MCF 10A (cell line): Measurements from ENCODE around the gene SLC5A11. TPM values are rescaled to one million over a fixed set of nuclear protein-coding genes. Genes with fewer than 3 reads are reported as not detected.

Source experiments
- BruUV-seq: library from RNA; stranded (reverse); fragments of 400-500 nt; replicated peaks from 2 replicates; lab custom pipeline; 2021; lab: Mats Ljungman, UMichigan
- CTCF ChIA-PET: fragments of 300-600 bp; sonication (Branson Sonifier 250); formaldehyde crosslinking; extraction: SDS; loops from one replicate; lab custom pipeline; 2021; ENCODE audit warnings: antibody characterized with exemption, inconsistent platforms; lab: Yijun Ruan, JAX
- POLR2A ChIA-PET: fragments of 300-600, 350-650 bp; sonication (Branson Sonifier 250); formaldehyde crosslinking; extraction: SDS; loops from one replicate; lab custom pipeline; 2020; ENCODE audit warnings: antibody characterized with exemption, inconsistent platforms; lab: Yijun Ruan, JAX
- DNase-seq: peaks from one replicate; pipeline ENCODE4 v3.0.0-alpha.2; 2018; ENCODE audit not compliant: unreplicated experiment
- H3K27ac Mint-ChIP-seq: one replicate; pipeline ENCODE4 v1.8.0; 2022; ENCODE audit warnings: mild to moderate bottlenecking, low read depth, mixed read lengths; ENCODE audit not compliant: unreplicated experiment
- H3K27me3 Mint-ChIP-seq: one replicate; pipeline ENCODE4 v1.8.0; 2022; ENCODE audit warnings: mixed read lengths; ENCODE audit not compliant: insufficient read depth, unreplicated experiment
- H3K36me3 Mint-ChIP-seq: one replicate; pipeline ENCODE4 v1.8.0; 2022; ENCODE audit warnings: mild to moderate bottlenecking, moderate library complexity, mixed read lengths; ENCODE audit not compliant: insufficient read depth, unreplicated experiment
- H3K4me1 Mint-ChIP-seq: one replicate; pipeline ENCODE4 v1.8.0; 2022; ENCODE audit warnings: mixed read lengths; ENCODE audit not compliant: insufficient read depth, unreplicated experiment
- H3K4me3 Mint-ChIP-seq: one replicate; pipeline ENCODE4 v1.8.0; 2022; ENCODE audit warnings: mild to moderate bottlenecking, moderate library complexity, mixed read lengths; ENCODE audit not compliant: unreplicated experiment
- H3K9me3 Mint-ChIP-seq: one replicate; pipeline ENCODE4 v1.8.0; 2022; ENCODE audit warnings: mixed read lengths; ENCODE audit not compliant: unreplicated experiment
- intact Hi-C: fragments of 100-400 bp; cut with micrococcal nuclease; formaldehyde crosslinking; loops from 2 replicates; pipeline ENCODE4 v1.14.1; 2022
- total RNA-seq: library from RNA; stranded (reverse); gene quantifications from 2 replicates; pipeline ENCODE4 v1.2.3, GENCODE V29; 2022
- TF ChIP-seq, protein P1 (sequence below): fragments of 200-600 bp; IDR thresholded peaks from one replicate; pipeline ENCODE4 v1.8.0; 2022; ENCODE audit warnings: antibody characterized with exemption, mild to moderate bottlenecking; ENCODE audit not compliant: unreplicated experiment

The SLC5A11 gene
- total RNA-seq, 1 experiment from 2014 or later: not detected

DNA sequence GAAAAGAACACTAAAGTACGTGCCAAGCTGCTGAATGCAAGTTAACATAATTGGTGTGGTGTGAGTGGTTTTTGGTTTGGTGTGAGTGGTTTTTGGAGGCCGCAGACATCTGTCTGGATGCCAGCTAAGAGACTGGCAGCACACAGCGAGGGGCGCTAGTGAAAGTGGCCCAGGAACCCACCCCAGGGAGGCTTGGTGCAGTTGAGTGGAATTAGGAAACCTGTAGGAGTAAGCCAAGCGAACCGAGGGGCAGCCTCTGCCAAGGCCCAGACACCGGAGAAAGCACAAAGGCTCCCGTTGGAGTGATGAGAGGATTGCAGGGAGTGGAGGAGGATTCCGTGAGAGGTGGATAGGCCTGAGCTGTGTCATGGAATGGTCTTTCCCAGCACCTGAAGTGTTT is 24.6 kb upstream of the SLC5A11 start:
- ChIA-PET CTCF (interaction anchor here (1.0 to 1.2 kb wide), 3 partner anchors 14 to 256 kb away, joined by 3 to 4 read pairs (median 3); no protein-coding TSS in a partner anchor), POLR2A (interaction anchor here (0.8 kb wide), 1 partner anchor 92 kb away, joined by 5 read pairs; no protein-coding TSS in a partner anchor)
- no peak for DNase-seq
- intact Hi-C loops: no loop called here
- BruUV-seq: no TSS peak
- H3K9me3 Mint-ChIP-seq: no peaks in the 10 kb centered on the region
- H3K4me1 Mint-ChIP-seq: no peaks in the 10 kb centered on the region
- H3K27ac Mint-ChIP-seq: no peak overlapping the region
- TF ChIP-seq, protein P1, sequence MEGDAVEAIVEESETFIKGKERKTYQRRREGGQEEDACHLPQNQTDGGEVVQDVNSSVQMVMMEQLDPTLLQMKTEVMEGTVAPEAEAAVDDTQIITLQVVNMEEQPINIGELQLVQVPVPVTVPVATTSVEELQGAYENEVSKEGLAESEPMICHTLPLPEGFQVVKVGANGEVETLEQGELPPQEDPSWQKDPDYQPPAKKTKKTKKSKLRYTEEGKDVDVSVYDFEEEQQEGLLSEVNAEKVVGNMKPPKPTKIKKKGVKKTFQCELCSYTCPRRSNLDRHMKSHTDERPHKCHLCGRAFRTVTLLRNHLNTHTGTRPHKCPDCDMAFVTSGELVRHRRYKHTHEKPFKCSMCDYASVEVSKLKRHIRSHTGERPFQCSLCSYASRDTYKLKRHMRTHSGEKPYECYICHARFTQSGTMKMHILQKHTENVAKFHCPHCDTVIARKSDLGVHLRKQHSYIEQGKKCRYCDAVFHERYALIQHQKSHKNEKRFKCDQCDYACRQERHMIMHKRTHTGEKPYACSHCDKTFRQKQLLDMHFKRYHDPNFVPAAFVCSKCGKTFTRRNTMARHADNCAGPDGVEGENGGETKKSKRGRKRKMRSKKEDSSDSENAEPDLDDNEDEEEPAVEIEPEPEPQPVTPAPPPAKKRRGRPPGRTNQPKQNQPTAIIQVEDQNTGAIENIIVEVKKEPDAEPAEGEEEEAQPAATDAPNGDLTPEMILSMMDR: no peak
- H3K27me3 Mint-ChIP-seq: no peaks in the 10 kb centered on the region
- H3K4me3 Mint-ChIP-seq: no peak overlapping the region
- H3K36me3 Mint-ChIP-seq: peaks cover 94% of the 10 kb centered on the region

DNA sequence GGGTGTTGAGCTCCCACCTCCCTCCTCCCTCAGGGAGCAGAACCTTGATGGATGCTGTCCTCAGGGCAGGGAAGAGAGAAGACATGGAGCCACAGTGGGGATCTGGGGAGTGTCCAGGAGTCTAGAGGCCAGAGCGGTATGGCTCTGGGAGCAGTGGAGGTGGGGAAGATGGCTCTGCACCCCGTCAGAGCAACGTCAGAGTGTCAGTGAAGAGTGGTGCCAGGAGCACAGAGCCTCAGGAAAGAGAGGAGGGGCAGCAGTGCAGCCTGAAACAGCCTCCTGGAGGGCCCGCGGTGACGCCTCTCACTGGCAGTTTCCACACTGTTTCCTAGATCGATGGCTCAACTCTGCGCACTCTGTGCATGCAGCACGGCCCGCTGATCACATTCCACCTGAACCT is 23.2 kb upstream of the SLC5A11 start:
- POLR2A ChIA-PET: no interaction called here
- DNase-seq: no peak
- Mint-ChIP-seq H3K4me1 (no peaks in the 10 kb centered on the region), H3K4me3 (no peak overlapping the region), H3K36me3 (peaks cover 93% of the 10 kb centered on the region), H3K27ac (no peak overlapping the region), H3K9me3 (no peaks in the 10 kb centered on the region), H3K27me3 (no peaks in the 10 kb centered on the region)
- TF ChIP-seq, protein P1: no peak
- intact Hi-C loops: no loop called here
- BruUV-seq: no TSS peak
- CTCF ChIA-PET: interaction anchor here (0.9 kb wide), 1 partner anchor 12 kb away, joined by 4 read pairs; no protein-coding TSS in a partner anchor

DNA sequence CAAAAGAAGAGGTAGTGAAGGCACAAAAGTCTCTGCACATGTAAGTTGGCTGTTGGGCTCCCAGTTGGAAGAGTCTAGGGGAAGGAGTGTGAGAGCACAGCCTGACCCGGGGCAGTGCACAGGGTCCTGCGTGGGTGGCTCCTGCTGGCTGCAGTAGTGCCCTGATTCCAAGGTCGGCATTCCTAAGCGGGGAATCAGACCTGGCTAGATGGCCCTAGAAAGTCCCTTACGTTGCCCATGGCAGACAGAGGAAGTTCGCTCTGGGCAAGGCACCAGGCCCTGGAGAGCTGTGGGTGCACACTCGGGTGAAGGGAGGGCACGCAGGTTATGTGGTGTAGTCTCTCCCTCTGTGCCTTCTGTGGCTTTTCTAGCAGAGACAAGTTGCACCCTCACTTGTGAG is 22.8 kb upstream of the SLC5A11 start:
- peaks cover 89% of the 10 kb centered on the region for H3K36me3 Mint-ChIP-seq

DNA sequence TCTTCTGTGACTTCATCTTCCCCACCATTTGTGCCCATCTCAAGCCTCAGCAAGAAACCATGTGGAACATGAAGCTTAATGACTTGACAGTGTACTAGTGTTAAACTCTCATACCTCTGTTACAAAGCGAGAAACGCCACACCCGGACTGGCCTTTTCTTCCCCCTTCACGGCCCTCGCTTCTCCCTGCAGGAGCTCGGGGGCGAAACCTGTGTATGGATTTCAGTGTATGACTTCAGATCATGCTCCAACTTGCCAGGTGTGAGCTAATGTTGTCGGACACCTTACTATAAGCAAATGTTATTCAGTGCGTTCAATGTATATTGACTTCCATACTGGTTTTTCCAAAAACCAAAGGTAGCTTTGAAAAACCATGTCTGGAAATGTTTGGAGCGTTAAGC is 20.1 kb upstream of the SLC5A11 start:
- Mint-ChIP-seq H3K4me3 (no peak overlapping the region), H3K27me3 (no peaks in the 10 kb centered on the region), H3K9me3 (no peaks in the 10 kb centered on the region), H3K4me1 (no peaks in the 10 kb centered on the region), H3K36me3 (peaks cover 61% of the 10 kb centered on the region), H3K27ac (no peak overlapping the region)
- no TSS peak for BruUV-seq
- DNase-seq: no peak
- ChIA-PET POLR2A (interaction anchor here (0.6 to 1.4 kb wide), 2 partner anchors 125 to 206 kb away, joined by 3 to 4 read pairs; no protein-coding TSS in a partner anchor), CTCF (interaction anchor here (0.6 to 2.1 kb wide), 7 partner anchors 9 to 340 kb away, joined by 3 to 8 read pairs (median 3); no protein-coding TSS in a partner anchor)
- intact Hi-C loops: no loop called here
- TF ChIP-seq, protein P1: no peak

More for the DNA sequence above, 22.8 kb upstream of the SLC5A11 start:
- intact Hi-C loops: no loop called here
- ChIA-PET POLR2A (no interaction called here), CTCF (no interaction called here)
- no peak overlapping the region for H3K4me3 Mint-ChIP-seq
- no TSS peak for BruUV-seq
- no peaks in the 10 kb centered on the region for H3K4me1 Mint-ChIP-seq
- TF ChIP-seq, protein P1: no peak
- DNase-seq: no peak
- H3K9me3 Mint-ChIP-seq: no peaks in the 10 kb centered on the region
- H3K27me3 Mint-ChIP-seq: no peaks in the 10 kb centered on the region
- no peak overlapping the region for H3K27ac Mint-ChIP-seq
